Measurements from ENCODE around the gene RDM1. TPM values are rescaled to one million over a fixed set of nuclear protein-coding genes. Genes with fewer than 3 reads are reported as not detected.

RDM1 gene
- total RNA-seq, 2 donors from 2014 or later, result not detected

Other genes with a start within 250 kb of the RDM1 start
- under 1 TPM; 0.10 to 0.50 TPM for gene RASL10B, start 199.1 kb downstream of the RDM1 start, total RNA-seq
- not detected for gene GAS2L2, start 177.5 kb downstream of the RDM1 start, total RNA-seq
- not detected for gene C17orf50, start 169.9 kb downstream of the RDM1 start, total RNA-seq
- gene MMP28, start 135.1 kb downstream of the RDM1 start, total RNA-seq, result under 1 TPM in 1 of 2 donors, not detected in 1; 0.44 TPM
- 100 to 1,000 TPM; 153 to 165 TPM for gene TAF15, start 121.3 kb downstream of the RDM1 start, total RNA-seq
- gene HEATR9, start 61.9 kb downstream of the RDM1 start, total RNA-seq, result under 1 TPM in 1 of 2 donors, not detected in 1; 0.50 TPM
- gene CCL5, start 50.4 kb downstream of the RDM1 start, total RNA-seq, result 100 to 1,000 TPM in 1 of 2 donors, 10 to 100 TPM in 1; 15.6 to 202 TPM
- not detected for gene LYZL6, start 12.9 kb upstream of the RDM1 start, total RNA-seq
- not detected for gene CCL16, start 50.7 kb upstream of the RDM1 start, total RNA-seq
- gene CCL14, start 56.0 kb upstream of the RDM1 start, total RNA-seq, result not detected
- not detected for gene CCL15, start 70.8 kb upstream of the RDM1 start, total RNA-seq
- gene CCL23, start 87.2 kb upstream of the RDM1 start, total RNA-seq, result not detected
- gene CCL18, start 133.5 kb upstream of the RDM1 start, total RNA-seq, result not detected
- 1 to 10 TPM; 5.8 to 8.8 TPM for gene CCL3, start 159.4 kb upstream of the RDM1 start, total RNA-seq
- gene CCL4, start 173.1 kb upstream of the RDM1 start, total RNA-seq, result 1 to 10 TPM; 2.2 to 2.4 TPM
- 1 to 10 TPM; 3.5 to 3.6 TPM for gene TBC1D3B, start 245.9 kb upstream of the RDM1 start, total RNA-seq

Data from T-helper 17 cell (primary cell).